ENCODE measurements around the gene CFAP299.
"Not testable (repeated sequence)": the region's sequence is repeated elsewhere in the genome, so short reads cannot be mapped to it uniquely, and the experiment has no call there.

Gene CFAP299

DNA sequence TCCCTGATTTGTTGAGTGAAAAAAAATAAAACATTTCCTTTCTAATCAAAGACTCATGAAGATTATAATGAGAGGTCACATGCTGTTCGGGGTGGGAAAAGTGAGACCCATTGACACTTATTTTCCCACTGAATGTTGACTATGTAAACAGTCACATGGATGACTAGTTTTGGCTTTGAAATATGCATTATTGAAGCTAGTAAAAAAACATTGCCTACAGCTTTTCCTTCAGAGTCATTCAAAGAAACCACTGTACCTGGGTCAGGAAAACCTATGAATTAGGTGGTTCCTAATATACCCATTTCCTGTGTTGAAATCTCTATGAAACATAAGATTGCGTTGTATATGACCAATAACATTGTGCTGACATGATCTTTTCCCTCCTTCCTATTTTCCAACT is 251.2 kb downstream of the CFAP299 start:
- DNase-seq (ENCODE audit: low read depth in 1 of 2, low spot score in 1 of 2): no peak

DNA sequence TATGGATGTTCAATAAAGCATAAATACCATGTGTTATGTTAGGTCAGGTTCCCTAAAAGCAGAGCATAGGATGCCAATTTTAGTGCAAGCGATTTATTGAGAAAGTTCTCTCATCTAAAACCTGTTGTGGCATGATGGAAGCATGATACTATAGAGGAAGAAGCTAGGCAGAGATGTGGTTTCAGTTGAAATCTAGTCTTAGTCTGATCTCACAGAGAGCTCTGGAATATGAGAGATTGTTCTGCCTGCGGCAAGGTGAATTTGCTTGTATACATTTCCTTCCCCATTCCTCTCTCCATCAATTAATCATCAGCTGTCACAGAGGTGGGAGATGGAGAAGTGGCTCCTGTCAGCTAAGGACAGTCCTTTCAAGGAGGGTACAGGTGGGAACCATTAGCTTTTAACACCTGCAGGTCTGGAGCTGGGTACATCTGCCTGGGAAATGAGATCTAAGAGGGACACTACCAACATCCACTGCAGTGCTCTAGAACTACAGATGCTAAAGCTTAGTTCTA is 252.4 kb downstream of the CFAP299 start:
- DNase-seq (ENCODE audit: low read depth in 1 of 2, low spot score in 1 of 2): no peak

DNA sequence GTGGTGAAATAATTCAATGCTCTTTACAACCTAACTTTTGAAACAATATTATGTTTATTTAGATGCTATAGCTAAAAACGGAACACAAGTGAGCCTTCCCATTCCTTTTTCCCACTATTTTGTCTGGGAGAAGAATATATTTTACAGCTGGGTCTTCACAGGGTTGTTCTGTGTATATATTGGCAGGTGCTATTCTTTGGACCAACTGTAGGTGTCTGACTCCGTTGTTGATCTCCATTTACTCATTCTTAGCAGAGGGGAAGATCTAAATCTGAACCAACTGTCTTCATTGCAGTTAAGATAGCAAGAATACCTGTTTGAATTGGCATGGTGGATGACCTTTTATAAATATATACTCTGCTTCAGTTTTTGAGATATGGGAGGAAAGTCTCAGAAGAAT is 257.4 kb downstream of the CFAP299 start:
- DNase-seq (ENCODE audit: low read depth in 1 of 2, low spot score in 1 of 2): no peak

DNA sequence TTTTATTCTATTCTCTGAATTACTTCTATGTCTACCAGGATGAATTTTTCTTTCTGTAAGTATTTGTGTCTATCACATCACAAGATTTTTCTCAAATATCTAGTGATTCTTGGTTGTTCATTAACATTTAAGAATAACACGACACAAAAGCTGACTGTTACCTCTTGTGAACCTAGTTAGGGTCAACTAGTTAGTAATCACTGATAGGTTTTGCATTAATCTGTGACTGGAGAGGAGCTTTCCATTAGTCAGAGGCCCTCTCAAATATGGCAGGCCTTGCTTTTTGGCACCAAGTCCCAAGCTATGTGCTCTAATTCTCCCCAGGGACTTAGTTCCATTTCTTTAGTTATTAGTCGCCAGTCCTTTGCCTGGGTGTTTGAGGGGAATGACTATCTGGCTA is 259.2 kb downstream of the CFAP299 start:
- no peak for DNase-seq (ENCODE audit: low read depth in 1 of 2, low spot score in 1 of 2)

DNA sequence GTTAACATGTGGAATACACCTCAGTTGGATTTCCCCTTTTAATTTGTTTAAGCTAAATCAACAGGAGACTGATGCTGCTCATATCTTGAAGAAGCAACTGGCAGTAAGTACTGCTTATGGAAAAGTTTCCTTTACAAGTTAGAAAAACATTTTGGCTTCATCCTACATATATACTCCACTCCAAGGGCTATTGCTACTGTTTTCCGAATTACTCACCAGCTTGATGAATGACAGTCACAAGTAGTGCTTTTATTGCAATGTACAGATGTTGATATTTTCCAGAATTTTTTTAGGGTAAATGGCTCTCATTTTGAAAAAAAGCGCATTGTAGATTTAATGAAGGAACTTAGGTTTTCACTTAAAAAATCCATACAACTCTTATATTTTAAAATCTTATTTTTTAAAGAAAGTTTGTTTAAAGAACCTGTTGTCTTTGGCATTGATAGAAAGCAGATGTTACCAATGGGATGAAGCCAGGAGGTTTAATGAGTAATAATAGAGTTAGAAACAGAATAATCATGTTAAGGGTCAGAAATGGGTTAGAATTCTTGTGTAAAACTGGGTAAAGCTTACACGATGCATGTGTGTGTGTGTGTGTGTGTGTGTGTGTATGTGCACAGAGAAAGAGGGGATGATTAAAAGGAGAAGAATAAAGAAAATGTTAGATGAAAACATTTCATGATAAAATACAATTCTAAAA is 272.9 kb downstream of the CFAP299 start:
- DNase-seq (ENCODE audit: low read depth in 1 of 2, low spot score in 1 of 2): no peak

DNA sequence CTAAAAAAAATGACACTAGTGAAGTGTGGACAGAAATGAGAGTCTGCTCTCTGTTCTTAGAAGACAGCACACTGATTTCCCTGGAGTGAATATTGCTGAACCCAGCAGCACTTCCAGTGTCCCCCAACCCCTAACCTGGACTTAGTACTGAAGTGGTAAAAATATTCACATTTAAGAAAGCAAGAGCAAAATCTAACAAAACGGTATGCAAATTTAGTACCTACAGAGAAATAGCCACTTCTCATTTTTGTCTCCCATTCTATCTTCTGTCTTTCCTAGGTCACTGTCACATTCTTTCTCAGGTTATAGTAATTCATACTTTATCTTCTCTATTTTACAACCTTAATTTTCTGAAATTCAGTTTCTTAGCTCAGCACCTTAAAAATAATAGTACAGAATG is 274.7 kb downstream of the CFAP299 start:
- no peak for DNase-seq (ENCODE audit: low read depth in 1 of 2, low spot score in 1 of 2)

DNA sequence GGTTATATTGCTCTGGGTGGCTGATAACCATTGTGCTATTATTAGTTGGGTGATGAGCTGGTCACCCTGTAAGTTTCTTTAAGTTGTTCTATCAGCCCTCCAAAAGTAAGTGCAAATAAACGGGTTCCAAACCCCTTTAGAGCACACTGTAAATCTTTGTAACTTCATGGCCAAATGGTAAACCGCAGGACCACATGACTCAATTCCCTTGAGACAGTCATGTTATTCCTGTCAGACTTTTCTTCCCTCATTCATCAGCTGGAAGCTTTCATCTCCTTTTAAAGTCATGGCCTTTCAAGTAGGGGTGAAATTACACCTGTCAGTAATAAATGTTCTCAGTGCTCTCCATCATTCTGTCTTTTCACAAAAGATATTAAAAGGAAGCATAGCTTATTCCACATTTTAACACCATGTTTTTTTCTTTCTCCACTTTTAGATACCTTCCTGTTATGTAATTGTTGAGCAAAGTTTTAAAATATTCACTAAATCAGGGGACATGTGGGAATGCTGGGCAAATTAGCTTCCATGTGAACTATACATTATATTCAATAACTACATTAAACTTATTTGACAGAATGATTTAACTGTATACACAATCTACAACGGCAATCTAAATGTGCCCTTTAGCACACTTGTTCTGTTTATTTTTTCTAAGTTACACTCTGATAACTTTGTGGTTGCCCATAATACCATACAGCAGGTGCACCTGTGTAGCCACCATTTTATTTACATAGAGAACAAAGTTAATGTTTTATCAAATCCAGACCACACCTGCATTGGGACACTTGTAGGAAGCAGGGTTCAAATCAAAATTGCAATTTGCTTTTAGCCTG is 275.5 kb downstream of the CFAP299 start:
- DNase-seq (ENCODE audit: low read depth in 1 of 2, low spot score in 1 of 2): no peak

DNA sequence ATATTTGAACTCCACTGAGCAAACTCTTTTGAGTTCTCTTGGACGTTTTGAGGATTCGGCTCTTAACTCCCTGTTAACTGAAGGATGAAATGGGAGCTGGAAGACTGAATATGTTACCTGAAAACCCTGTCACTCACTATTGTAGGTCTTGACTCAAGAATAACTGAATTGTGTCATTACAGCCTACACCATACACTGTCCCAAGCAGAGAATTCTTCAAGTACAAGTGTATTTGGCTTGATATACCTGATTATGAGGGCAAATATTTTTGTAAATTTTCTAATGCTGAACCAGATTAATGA is 276.1 kb downstream of the CFAP299 start:
- DNase-seq (ENCODE audit: low read depth in 1 of 2, low spot score in 1 of 2): no peak

DNA sequence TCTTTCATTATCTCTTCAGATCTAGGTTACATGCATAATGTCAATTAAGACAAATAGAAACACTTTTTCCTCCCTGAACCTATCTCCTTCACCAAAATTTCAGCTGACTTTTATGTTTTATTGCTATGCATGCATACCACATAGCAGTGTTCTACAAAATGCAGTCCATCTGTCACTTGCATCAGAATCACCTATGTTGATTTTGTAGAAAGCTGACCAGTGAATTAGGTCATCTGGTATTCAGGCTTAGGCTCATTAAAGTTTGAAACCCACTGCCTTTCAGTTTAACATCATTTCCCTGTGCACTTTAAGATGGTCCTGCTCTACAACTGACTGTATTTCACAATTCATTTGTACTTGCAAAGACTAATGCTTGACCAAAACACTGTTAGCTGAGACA is 277.9 kb downstream of the CFAP299 start:
- DNase-seq (ENCODE audit: low read depth in 1 of 2, low spot score in 1 of 2): no peak

DNA sequence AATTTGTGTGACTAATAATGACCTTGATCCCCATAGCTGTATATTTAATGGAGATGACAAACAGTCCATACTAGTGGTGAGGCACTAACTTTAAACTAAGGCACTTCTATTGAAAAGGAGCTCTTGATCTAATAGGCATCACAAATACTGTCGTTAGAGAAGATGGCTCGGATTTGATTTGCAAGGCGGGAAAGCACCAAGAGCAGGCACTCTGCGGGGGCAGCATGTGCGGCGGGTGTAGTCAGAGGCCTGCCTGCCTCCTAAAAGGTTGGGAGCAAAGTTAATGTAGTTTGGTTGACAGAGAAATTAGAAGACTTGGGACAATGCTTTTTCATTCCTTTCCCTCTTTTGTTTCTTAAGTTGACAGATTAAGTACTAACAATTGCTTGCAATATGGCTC is 278.8 kb downstream of the CFAP299 start:
- no peak for DNase-seq (ENCODE audit: low read depth in 1 of 2, low spot score in 1 of 2)

DNA sequence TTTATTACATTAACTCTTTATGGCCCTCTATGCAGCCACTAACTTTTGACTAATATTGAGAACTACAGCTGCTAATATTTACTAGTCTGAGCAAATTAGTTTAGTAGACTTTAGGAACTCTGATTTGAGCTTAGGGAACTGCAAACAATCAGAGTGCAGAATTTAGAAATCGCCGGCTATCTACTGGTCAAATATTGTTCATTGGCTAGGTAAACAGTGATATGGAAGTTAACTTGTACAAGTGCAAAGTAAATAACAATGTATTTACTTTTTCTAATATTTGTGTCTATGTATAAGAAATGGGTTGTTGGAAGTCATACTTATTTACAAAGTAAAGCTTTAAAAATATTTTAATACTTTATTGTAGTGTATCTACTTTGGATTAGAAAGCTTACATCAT is 279.6 kb downstream of the CFAP299 start:
- DNase-seq (ENCODE audit: low read depth in 1 of 2, low spot score in 1 of 2): no peak

DNA sequence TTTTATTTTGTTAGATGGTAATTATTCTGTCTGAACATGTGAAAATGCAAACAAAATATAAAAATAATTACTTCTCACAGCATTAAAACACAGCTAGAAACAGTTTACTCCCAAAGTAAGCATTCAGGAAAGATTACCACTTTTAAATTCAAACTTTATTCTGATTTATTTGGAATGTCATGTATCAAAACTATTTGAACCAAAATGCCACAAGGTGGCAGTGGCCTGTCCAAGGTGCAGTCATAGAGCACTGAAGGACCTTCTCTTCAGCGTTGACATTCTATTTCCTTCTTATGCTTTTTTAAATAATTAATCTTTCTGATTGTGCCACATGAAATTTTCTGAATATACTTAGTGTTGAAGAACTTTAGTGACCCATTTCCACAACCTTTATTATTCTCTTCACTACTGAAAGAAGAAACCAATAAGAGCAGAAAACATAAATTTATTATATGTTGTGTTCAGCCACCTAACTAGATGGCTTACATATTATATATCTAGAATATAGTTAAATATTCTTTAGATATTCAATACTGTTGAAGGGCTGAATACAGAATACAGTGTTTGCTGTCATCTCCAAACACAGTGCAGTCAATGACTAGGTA is 283.6 kb downstream of the CFAP299 start:
- no peak for DNase-seq (ENCODE audit: low read depth in 1 of 2, low spot score in 1 of 2)

DNA sequence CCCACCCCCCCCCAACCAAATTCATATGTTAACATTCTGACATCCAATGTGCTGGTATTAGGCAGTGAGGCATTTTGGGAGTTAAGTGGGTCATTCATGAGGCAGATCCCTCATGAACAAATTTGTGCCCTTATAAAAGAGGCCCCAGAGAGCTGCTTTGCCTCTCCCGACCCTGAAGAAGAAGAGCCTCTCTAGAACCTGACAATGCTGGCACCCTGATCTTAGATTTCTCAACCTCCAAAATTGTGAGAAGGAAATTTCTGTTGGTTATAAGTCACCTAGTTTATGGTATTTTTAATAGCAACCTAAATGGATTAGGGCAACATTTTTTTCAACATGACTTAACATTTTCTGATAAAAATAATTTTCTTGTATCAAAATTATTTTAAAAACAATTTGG is 296.3 kb downstream of the CFAP299 start:
- no peak for DNase-seq (ENCODE audit: low read depth in 1 of 2, low spot score in 1 of 2)

DNA sequence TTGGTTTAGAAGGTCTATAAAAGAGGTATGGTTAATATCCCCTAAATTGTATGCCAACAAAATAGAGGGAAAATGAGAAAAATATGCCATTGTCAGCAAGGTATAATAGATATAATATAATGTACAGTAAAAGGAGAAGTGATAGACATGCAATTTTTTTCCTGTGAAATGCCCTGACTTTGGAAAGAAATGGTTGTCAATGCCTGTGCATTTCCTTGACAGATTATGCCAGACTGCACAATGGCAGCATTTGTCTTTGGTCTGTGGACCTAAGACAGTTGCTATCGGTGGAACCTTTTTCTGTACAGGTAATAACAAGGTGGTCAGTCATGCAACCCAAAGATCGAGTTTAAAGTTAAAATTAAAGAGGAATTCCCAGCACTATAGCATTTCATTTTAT is 301.7 kb downstream of the CFAP299 start:
- DNase-seq (ENCODE audit: low read depth in 1 of 2, low spot score in 1 of 2): no peak

DNA sequence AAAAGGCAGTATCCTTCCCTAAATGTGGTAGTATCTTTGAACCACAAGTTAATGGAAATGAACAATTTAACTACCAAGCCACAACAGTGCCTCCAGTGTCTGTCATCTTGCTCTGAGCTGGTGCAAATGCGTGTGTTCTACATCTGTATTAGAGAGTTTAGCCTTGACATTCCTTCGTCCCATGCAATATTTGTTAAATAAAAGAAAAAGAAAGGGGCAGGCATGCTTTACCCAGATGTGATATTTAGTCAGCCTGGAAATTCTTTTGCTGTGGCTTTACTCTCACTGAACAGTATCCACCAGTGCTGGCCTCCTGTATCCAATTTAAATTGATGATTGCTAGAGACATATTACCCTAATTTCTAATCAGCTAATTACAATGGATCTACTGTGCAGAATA is 310.5 kb downstream of the CFAP299 start:
- no peak for DNase-seq (ENCODE audit: low read depth in 1 of 2, low spot score in 1 of 2)

DNA sequence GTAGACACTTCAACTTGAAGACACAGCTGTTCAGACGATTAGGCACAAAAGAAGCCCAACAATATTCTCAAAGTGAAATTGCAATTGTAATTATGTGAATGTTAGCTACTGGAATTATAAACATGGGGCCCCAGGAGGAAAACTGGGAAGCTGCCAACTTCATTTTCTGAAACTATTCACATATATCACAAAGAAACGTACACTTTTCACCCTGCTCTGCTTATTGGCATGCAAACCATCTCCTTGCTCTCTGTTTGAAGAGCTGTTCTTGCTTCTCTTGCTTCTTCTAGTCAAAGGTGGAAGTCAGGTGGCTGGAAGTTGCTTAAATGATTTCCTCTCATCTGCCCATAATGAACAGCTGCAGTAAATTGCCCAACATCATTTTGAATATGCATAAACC is 320.1 kb downstream of the CFAP299 start:
- DNase-seq (ENCODE audit: low read depth in 1 of 2, low spot score in 1 of 2): no peak

DNA sequence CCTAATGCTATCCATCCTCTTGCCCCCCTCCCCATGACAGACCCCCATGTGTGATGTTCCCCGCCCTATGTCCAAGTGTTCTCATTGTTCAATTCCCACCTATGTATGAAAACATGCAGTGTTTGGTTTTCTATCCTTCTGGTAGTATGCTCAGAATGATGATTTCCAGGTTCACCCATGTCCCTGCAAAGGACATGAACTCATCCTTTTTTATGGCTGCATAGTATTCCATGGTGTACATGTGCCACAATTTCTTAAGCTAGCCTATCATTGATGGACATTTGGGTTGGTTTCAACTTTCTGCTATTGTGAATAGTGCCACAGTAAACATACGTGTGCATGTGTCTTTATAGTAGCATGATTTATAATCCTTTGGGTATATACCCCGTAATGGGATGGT is 334.6 kb downstream of the CFAP299 start:
- not testable (repeated sequence) for DNase-seq (ENCODE audit: low read depth in 1 of 2, low spot score in 1 of 2)

DNA sequence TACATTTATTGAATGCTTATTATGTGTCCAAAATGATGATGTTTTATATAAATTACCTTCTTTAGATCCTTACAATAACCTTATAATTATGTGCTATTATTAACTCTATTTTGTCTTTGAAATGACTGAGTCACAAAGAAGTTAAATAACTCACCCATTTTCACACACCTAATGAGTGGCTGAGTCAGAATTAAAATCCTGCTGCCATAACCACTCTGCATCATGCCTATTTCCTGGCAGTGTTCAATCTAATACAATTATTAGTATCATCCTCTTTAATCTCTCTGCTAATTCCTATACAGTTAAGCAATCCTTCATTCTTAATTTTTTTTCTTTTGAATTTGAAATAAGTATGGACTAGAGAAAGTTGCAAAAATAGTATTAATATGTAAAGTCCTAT is 342.9 kb downstream of the CFAP299 start:
- DNase-seq (ENCODE audit: low read depth in 1 of 2, low spot score in 1 of 2): no peak

DNA sequence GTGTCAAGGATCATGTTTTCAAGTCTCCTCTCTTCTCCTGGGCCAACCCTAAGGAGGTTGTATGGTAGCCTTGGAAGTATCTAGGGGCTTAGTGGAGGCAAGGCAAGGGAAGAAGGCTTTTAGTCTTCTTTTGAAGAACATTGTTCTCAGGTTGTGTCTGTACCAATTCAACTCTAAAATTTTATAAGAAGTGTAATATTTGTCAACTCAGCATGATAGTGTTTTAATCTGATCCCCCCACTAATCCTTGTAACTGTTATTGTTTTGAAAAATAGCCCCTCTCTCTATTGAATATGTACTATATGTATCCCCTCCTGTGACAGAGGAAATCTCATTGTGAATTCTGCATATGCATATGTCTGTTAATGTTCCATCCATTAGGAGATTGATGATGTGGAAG is 345.4 kb downstream of the CFAP299 start:
- no peak for DNase-seq (ENCODE audit: low read depth in 1 of 2, low spot score in 1 of 2)

DNA sequence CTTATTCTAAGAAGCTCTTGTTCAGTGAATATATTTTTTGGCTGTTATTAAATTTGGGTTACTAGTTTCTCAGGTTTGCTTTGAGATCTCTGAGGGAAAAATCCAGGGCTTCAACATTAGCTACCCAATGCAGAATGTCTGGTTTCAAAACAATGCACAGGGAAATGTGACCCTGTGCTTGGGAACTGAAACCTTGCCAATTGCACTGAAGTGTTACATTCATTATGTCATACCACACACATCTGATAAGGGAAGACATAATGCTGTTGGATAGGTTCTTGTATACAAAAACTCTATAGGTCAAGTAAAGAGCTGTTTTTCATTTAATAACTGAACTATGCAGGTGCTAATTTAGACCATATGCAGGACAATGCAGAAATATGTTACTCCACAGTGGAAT is 349.7 kb downstream of the CFAP299 start:
- no peak for DNase-seq (ENCODE audit: low read depth in 1 of 2, low spot score in 1 of 2)

DNA sequence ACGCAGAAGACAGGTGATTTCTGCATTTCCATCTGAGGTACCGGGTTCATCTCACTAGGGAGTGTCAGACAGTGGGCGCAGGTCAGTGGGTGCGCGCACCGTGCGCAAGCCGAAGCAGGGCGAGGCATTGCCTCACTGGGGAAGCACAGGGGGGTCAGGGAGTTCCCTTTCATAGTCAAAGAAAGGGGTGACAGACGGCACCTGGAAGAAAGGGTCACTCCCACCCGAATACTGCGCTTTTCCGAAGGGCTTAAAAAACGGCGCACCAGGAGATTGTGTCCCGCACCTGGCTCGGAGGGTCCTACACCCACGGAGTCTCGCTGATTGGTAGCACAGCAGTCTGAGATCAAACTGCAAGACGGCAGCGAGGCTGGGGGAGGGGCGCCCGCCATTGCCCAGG is 352.2 kb downstream of the CFAP299 start:
- DNase-seq (ENCODE audit: low read depth in 1 of 2, low spot score in 1 of 2): not testable (repeated sequence)

DNA sequence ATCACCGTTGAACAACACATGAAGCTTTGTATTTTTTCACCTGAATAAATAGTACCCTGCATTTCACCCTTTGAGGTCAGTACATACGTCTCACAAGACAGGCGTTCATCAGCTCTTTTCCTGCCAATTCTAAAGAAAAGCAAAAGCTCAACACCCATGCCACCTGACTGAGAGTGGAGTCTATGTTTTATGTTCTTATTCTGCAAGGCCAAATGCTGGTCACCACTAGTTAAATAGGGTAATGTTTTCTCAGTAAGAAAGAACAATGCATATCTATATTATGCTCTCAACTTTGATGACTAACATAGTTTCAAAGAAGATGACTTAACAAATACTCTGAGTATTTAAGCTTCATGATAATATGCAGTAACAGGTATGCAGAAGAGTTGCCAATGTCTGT is 358.6 kb downstream of the CFAP299 start:
- no peak for DNase-seq (ENCODE audit: low read depth in 1 of 2, low spot score in 1 of 2)
